ENCODE results near the gene SLC35D3.
"Not testable (repeated sequence)": the region's sequence is repeated elsewhere in the genome, so short reads cannot be mapped to it uniquely, and the experiment has no call there.

SLC35D3 gene

GRCh38 chr6:136923116-136923953 is 1.2 kb downstream of the SLC35D3 start:
- DNase-seq (ENCODE audit: low spot score): no peak

GRCh38 chr6:136923954-136924673 is 2.0 kb downstream of the SLC35D3 start:
- no peak for DNase-seq (ENCODE audit: low spot score)

GRCh38 chr6:136926383-136926782 is 4.3 kb downstream of the SLC35D3 start:
- no peak for DNase-seq (ENCODE audit: low spot score)

DNA sequence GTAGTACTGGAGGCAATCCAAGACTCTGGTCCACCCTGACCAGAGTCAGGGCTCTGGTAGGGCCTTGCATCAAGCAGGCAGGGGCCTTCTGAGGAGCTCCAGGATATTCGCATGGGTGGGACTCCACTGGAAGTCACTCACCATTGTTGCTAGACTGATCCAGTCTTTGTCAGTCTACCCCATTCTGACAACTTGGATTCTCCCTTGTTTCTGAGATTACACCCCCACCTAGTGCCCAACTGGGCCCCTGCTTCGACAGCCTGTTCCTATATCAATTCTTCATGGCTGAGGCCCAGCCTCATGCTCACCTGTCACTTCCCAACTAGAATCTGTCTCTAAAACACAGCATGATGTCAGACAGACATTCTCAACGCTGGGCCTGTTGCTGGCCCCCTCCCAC is 5.2 kb downstream of the SLC35D3 start:
- DNase-seq (ENCODE audit: low spot score): peak; percentile 26

GRCh38 chr6:136930528-136930927 is 8.4 kb downstream of the SLC35D3 start:
- DNase-seq (ENCODE audit: low spot score): no peak

- DNase-seq (ENCODE audit: low spot score): no peak
Measured at GRCh38 chr6:136932599-136932998, 10.5 kb downstream of the SLC35D3 start.

GRCh38 chr6:136945072-136945471 is 23.0 kb downstream of the SLC35D3 start:
- no peak for DNase-seq (ENCODE audit: low spot score)

DNA sequence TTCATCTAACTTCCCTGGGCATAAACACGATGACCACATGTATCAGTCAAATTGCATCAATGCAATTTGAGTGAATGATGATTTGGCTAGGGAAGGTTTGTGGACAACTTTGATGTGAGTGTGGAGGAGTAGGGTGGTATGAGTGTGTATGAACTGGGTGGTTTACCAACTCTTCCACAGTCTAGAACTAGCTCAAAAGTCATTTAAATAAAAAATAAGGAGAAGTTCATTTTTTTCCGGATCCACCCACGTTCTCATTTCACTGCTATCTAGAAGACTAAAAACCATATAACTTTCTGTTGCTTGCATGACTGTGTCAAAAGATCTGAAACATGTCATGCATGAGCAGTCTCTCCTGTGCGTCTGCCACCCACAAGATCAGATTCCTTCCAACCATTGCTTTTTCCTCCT is 23.6 kb downstream of the SLC35D3 start:
- no peak for DNase-seq (ENCODE audit: low spot score)

- DNase-seq (ENCODE audit: low spot score): no peak
Measured at GRCh38 chr6:136947037-136947436, 24.9 kb downstream of the SLC35D3 start.

DNA sequence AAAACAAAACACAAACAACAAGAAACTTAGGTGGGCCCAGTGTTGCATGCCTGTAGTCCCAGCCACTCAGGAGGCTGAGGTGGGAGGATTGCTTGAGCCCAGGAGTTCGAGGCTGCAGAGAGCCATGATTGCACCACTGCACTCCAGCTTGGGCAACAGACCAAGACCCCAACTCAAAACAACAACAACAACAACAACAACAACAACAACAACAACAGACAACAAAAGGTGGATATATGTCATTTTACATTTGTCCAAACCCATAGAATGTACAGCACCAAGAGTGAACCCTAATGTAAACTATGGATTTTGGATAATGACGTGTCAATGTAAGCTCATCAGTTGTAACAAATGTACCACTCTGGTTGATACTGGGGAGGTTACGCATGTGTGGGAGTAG is 27.9 kb downstream of the SLC35D3 start:
- DNase-seq (ENCODE audit: low spot score): not testable (repeated sequence)

DNA sequence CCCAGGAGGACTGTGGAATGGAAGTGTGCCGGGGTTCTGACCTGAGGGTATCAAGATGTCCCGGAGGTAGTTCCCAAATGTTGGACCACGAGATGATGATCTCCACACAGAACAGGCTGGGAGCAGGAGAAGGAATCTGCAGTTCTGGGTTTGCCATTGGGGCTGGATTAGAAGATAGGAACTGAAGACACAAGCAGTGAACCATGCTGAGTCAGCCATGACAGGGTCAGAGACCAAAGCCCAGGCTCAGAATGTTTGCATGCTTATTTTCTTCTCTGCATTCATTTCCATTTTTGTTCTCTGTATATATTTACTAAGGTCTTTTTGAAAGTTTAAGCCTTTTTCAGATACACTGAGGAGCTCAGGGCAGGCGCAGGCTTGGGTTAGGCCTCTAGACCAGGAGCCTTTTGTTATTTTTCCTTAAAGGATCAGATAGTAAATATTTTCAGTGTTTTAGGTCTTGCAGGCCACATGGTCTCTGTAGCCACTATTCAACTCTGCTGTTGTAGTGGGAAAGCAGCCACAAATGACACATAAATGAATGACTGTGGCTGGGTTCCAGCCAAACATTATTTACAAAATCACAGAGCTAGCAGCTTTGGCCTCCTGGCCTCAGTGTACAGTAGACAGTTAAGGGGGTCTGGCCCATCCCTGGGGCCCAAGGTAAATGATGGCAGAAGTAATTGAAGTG is 28.5 kb downstream of the SLC35D3 start:
- no peak for DNase-seq (ENCODE audit: low spot score)

DNA sequence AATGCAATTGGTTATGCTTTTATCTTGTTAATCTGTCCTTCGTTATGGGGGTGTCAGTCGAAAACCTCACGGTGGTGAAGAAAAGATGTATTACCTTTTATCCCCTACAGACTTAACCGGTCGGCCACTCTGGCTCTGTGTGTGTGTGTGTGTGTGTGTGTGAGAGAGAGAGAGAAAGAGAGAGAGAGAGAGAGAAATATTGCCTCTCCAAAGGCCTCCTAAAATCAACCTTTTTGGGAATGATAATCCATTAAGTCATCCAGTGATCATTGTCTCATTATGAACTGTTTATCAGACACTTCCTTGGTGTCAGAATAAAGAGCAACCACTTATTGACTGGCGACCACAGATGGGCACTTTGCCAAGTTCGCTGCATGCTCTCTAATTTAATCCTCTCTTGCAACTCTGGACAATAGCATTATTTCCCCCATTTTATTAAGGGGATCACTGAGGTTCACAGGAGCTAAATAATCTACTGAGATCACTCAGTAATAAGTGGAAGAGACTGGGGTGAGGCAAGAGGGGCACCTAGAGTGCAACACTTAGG is 30.7 kb downstream of the SLC35D3 start:
- DNase-seq (ENCODE audit: low spot score): no peak

DNA sequence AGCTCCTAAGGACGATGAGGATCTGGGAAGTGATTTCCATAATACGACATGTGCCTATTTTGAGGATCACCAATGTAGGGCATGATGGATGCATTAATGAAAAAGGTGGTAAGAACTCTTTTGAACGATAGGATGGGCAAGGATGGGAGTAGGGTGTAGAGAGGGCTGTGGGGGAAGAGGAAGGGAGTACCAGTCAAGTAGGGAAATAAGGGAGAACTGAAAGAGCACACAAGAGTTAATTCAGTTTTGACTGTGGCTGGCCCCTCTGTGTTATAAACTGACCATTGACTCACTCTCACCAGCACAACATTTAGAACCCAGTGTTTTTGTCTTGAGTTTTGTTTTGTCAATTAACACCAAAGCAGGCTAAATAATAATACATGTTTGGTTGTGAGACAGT is 33.0 kb downstream of the SLC35D3 start:
- DNase-seq (ENCODE audit: low spot score): no peak

DNA sequence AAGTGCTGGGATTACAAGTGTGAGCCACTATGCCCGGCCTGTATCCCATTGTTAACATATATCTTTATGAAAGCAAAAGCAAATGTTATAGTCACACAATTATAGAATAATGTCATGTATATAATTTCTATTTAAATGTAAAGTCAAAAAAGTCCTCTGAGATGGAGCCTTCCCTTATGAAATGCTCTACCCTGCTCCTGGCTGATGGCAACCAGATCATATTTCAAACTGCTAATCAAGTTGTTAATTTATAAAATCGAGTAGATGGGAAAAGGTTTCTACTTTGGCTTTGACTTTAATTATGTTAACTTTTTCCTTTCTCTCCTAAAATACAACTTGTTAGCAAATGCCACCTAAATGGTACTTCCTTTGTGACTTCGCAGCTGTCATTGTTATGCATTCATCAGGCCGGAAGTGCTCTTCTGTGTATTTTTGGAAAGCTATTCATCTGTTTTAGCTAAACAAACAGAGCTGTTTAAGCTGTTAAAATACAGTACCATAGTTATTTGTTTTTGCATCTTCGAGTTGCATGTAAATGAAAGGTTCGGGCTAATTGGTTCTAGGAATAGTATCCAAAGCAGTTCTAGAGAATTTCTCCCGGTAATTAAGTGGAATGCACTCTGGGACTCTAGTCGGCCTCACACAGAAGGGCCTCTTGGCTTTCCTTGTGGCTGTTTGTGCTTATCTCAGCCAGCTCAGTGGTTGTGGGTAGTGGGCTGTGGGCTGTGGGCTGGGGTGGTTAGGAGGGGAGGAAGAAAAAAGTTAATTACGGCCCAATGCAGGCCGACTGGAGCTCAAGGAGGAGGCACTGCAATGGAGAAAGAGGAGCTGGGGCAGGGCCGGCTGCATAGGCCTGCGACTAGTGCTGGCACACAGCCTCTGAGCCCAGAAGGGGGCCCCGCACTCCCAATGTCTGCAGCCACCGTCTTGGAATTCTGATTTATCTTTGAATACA is 34.8 kb downstream of the SLC35D3 start:
- DNase-seq (ENCODE audit: low spot score): no peak

DNA sequence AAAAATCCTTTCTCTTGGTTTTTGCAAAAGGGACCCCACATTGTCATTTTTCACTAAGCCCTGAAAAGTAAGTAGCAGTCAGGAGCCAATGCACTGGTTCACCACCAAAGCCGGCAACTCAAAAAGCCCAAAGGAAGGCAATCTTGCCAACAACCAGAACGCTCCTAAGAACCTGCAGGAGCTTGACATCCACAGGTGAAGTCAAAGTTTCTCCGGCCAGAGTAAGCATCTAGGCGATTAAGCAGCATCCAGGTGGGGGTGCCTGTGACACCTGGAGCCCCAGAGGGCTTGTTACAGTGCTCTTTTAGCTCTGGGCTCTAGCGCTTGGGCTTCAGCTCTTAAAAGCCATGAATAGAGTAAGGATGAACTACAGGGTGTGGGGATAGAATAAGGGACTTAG is 36.1 kb downstream of the SLC35D3 start:
- no peak for DNase-seq (ENCODE audit: low spot score)

DNA sequence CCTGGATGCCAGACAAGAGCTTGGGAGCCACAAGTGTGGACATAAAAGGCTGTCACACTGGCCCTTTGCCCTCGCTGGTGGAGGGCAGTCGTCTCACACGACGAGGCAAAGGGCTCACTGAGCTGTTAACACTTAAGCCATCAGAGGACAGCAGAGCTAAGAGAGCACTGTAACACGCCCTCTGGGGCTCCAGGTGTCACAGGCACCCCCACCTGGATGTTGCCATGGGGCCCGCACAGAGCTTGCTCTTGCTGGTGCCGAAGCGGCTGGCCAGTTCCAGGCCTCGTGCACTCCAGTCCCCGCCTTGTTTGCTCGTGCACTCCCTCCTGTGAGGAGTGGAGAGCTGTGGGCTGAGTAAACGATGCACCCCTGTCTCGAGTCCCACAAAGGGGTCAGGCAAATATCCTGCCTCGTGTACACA is 37.4 kb downstream of the SLC35D3 start:
- no peak for DNase-seq (ENCODE audit: low spot score)

GRCh38 chr6:136959935-136960334 is 37.8 kb downstream of the SLC35D3 start:
- DNase-seq (ENCODE audit: low spot score): not testable (repeated sequence)

- DNase-seq (ENCODE audit: low spot score): no peak
Measured at GRCh38 chr6:136960781-136961180, 38.7 kb downstream of the SLC35D3 start.

- DNase-seq (ENCODE audit: low spot score): no peak
Measured at GRCh38 chr6:136961848-136962247, 39.7 kb downstream of the SLC35D3 start.

- no peak for DNase-seq (ENCODE audit: low spot score)
Measured at GRCh38 chr6:136962661-136963060, 40.6 kb downstream of the SLC35D3 start.

DNA sequence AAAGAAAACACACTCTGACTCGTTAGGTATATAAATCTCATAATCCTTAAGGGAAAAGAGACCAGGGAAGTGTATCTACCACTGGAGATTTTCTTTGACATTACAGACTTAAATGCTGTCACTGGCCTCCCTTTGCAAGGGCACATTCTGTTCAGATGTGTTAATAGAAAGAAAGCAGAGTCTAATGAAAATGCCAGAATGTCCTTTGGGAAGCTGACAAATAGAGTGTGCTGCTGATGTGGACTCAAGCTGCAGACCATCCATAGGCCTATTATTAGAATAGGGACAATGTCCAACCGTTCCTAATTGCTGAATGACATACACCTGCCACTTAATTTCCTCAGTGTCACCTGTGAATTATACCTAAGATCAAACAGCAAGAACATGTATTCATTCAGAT is 41.2 kb downstream of the SLC35D3 start:
- no peak for DNase-seq (ENCODE audit: low spot score)

All from hematopoietic multipotent progenitor cell treated with erythropoietin and hydrocortisone succinate and interleukin-3 and kit ligand, for 17 days (in vitro differentiated cells).